NCI-H82 (cell line): ENCODE results near the gene PPM1K.
A peak's percentile ranks its signal among the peaks of the same experiment; 100 is the strongest.

ENCODE experiments used
- DNase-seq: peaks from one replicate; lab custom pipeline; 2025; lab: John Stamatoyannopoulos, UW

PPM1K gene

GRCh38 chr4:88276952-88277710 lies 7.2 kb downstream of the PPM1K start:
- DNase-seq, result no peak

- no peak for DNase-seq
Measured at GRCh38 chr4:88275949-88276515, 8.3 kb downstream of the PPM1K start.

- DNase-seq, result no peak
Measured at GRCh38 chr4:88275516-88275915, 8.8 kb downstream of the PPM1K start.

GRCh38 chr4:88268913-88269312 lies 15.4 kb downstream of the PPM1K start:
- no peak for DNase-seq

GRCh38 chr4:88264336-88264735 lies 20.0 kb downstream of the PPM1K start:
- DNase-seq, result no peak

GRCh38 chr4:88257726-88258125 lies 26.6 kb downstream of the PPM1K start:
- no peak for DNase-seq

GRCh38 chr4:88255111-88255510 lies 29.2 kb downstream of the PPM1K start:
- peak; percentile 8 for DNase-seq

- DNase-seq, result no peak
Measured at GRCh38 chr4:88251924-88252323, 32.4 kb downstream of the PPM1K start.

- DNase-seq, result no peak
Measured at GRCh38 chr4:88247148-88247547, 37.2 kb downstream of the PPM1K start.

- DNase-seq, result no peak
Measured at GRCh38 chr4:88246600-88246999, 37.8 kb downstream of the PPM1K start.

- DNase-seq, result no peak
Measured at GRCh38 chr4:88244816-88245579, 39.4 kb downstream of the PPM1K start.

- no peak for DNase-seq
Measured at GRCh38 chr4:88244056-88244455, 40.3 kb downstream of the PPM1K start.

GRCh38 chr4:88242144-88242543 lies 42.2 kb downstream of the PPM1K start:
- peak; percentile 8 for DNase-seq

GRCh38 chr4:88240297-88240714 lies 44.1 kb downstream of the PPM1K start:
- DNase-seq, result no peak

- no peak for DNase-seq
Measured at GRCh38 chr4:88230969-88231771, 53.2 kb downstream of the PPM1K start.

GRCh38 chr4:88230461-88230891 lies 53.9 kb downstream of the PPM1K start:
- DNase-seq, result no peak

- DNase-seq, result no peak
Measured at GRCh38 chr4:88227734-88228133, 56.6 kb downstream of the PPM1K start.

GRCh38 chr4:88226143-88226542 lies 58.2 kb downstream of the PPM1K start:
- no peak for DNase-seq

- no peak for DNase-seq
Measured at GRCh38 chr4:88225232-88226105, 58.9 kb downstream of the PPM1K start.

- DNase-seq, result no peak
Measured at GRCh38 chr4:88223516-88223915, 60.8 kb downstream of the PPM1K start.

GRCh38 chr4:88219099-88219498 lies 65.3 kb downstream of the PPM1K start:
- DNase-seq, result peak; percentile 62
